Suprapubic skin (tissue), 3 donors: Measurements from ENCODE around the gene CHSY1.

Experiments
- CTCF ChIP-seq, 2 donors: fragments of 200-600 bp in 1 of 2; fragments of 450-650 bp in 1 of 2; sonication (generic) in 1 of 2; IDR thresholded peaks; one replicate each; pipeline ENCODE4 v1.5.1; 2016 to 2019; ENCODE audit warnings: antibody characterized with exemption in 2 of 2, mild to moderate bottlenecking in 1 of 2, moderate library complexity in 1 of 2
- EP300 ChIP-seq: sonication (generic); formaldehyde crosslinking; IDR thresholded peaks from one replicate; pipeline ENCODE4 v1.6.1; 2017; ENCODE audit warnings: antibody characterized with exemption

GRCh38 chr15:101266787-101267186, 14.9 kb upstream of the CHSY1 start:
- no peak for TF ChIP-seq EP300
- no peak for TF ChIP-seq CTCF (IDR thresholded peaks at IDR 0.05)
